Left ventricle myocardium inferior (tissue), 1 donor: ENCODE data around the gene PLPP2. TPM values are rescaled to one million over a fixed set of nuclear protein-coding genes. Genes with fewer than 3 reads are reported as not detected.

Experiments used
- DNase-seq: peaks from one replicate; pipeline ENCODE4 v3.0.0-alpha.2; 2020
- H3K27ac ChIP-seq: fragments of 200-600 bp; replicated peaks from 2 replicates; pipeline ENCODE4 v1.8.0; 2021
- H3K27me3 ChIP-seq: fragments of 200-600 bp; 2 replicates; pipeline ENCODE4 v1.8.0; 2021; ENCODE audit warnings: low read depth
- H3K36me3 ChIP-seq: fragments of 200-600 bp; 2 replicates; pipeline ENCODE4 v1.8.0; 2021
- H3K4me1 ChIP-seq: fragments of 200-600 bp; 2 replicates; pipeline ENCODE4 v1.8.0; 2021
- H3K4me3 ChIP-seq: fragments of 200-600 bp; 2 replicates; pipeline ENCODE4 v1.8.0; 2021; ENCODE audit warnings: mild to moderate bottlenecking, moderate library complexity
- H3K9me3 ChIP-seq: fragments of 200-600 bp; replicated peaks from 2 replicates; pipeline ENCODE4 v1.8.0; 2021
- intact Hi-C: fragments of 100-400 bp; cut with micrococcal nuclease; formaldehyde crosslinking; loops from one replicate; pipeline ENCODE4 v1.11.0; 2022
- total RNA-seq: library from RNA; stranded (reverse); fragmentation: NEBNext Ultra II Directional; extraction: Animal tissue kit (Norgen Biotek cat#: 25700); gene quantifications from one replicate; pipeline ENCODE4 v1.2.1, GENCODE V29; 2021
- TF ChIP-seq, protein P1 (sequence below): fragments of 200-600 bp; IDR thresholded peaks from 2 replicates; pipeline ENCODE4 v1.8.0; 2021; ENCODE audit warnings: antibody characterized with exemption, mild to moderate bottlenecking, borderline replicate concordance
- donor health status: DM: no; HTN: yes; CAD: no; lungs with severe emphysema.

The PLPP2 gene
- total RNA-seq, 1 donor from 2014 or later: not detected

DNA sequence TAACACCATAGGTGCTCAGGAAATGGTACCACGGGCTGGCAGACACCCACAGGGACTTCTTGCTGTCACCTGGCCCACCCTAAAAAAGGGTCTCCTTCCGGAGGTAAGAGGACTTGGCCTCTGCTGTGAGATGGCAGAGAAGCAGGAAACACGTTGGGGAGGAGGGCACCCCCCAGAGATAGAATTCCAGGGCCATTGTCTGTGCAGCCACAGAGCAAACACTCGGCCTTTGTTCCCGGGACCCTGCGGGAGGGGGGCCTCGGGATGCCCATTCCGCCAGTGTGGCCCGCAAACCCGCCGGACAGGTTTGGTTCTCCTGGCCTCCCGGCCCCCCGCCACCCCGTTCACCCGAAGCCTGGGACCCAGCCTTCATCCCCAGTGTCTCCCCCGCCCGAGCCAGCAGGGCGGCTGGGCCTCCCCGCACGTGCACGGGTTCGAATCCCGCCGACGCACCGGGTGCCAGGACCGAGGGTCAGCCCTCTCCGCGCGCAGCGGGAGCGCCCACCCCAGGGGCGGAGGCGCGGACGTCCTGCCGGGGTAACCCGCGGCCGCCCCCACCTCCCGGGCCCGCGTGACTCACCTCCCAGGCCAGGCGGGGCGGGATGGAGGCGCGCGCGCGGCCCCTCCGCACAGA lies 714 bp downstream of the PLPP2 start:
- H3K27me3 ChIP-seq: peaks cover 75% of the 10 kb centered on the region
- no peak for DNase-seq
- no peaks in the 10 kb centered on the region for H3K9me3 ChIP-seq
- H3K27ac ChIP-seq: no peak overlapping the region
- H3K36me3 ChIP-seq: no peaks in the 10 kb centered on the region
- TF ChIP-seq, protein P1, sequence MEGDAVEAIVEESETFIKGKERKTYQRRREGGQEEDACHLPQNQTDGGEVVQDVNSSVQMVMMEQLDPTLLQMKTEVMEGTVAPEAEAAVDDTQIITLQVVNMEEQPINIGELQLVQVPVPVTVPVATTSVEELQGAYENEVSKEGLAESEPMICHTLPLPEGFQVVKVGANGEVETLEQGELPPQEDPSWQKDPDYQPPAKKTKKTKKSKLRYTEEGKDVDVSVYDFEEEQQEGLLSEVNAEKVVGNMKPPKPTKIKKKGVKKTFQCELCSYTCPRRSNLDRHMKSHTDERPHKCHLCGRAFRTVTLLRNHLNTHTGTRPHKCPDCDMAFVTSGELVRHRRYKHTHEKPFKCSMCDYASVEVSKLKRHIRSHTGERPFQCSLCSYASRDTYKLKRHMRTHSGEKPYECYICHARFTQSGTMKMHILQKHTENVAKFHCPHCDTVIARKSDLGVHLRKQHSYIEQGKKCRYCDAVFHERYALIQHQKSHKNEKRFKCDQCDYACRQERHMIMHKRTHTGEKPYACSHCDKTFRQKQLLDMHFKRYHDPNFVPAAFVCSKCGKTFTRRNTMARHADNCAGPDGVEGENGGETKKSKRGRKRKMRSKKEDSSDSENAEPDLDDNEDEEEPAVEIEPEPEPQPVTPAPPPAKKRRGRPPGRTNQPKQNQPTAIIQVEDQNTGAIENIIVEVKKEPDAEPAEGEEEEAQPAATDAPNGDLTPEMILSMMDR: no peak
- H3K4me1 ChIP-seq: peaks cover 34% of the 10 kb centered on the region
- peak overlapping the region; percentile 58 for H3K4me3 ChIP-seq
- intact Hi-C loops: no loop called here

DNA sequence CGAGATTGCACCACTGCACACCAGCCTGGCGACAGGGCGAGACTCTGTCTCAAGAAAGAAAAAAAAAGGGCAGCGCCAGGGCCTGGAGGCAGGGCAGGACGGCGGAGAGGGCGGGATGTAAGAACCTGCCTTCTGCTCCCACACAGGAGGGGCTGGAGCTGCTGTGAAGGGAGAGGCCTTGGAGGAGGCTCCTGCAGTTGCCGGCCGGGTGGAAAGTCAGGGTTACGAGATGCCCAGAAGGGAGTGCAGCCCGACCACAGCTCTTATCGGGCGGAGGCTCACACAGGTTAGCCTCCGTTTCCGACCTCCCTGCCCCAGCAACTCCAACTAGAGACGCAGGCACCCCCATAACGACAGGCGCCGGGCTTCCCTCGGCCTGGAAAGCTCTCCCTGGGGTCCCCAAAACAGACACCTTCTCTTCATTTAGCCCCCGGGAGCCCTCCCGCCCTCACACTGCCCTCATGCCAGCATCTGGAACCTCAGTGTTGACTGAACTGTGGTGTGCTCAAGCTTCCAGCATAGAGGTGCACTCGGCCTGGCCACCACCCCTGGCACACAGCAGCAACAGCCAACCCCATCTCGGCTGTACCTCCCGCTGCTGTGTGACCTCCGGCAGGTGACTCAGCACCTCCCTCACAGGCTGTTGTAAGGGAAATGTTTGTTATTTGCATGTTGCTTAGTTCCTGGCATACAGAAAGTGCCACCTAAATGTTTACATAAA lies 1.4 kb downstream of the PLPP2 start:
- Histone ChIP-seq H3K27me3 (peaks cover 68% of the 10 kb centered on the region), H3K27ac (no peak overlapping the region), H3K4me1 (peaks cover 27% of the 10 kb centered on the region), H3K9me3 (no peaks in the 10 kb centered on the region), H3K36me3 (no peaks in the 10 kb centered on the region), H3K4me3 (no peak overlapping the region)
- TF ChIP-seq, protein P1: no peak
- intact Hi-C loops: no loop called here
- no peak for DNase-seq

DNA sequence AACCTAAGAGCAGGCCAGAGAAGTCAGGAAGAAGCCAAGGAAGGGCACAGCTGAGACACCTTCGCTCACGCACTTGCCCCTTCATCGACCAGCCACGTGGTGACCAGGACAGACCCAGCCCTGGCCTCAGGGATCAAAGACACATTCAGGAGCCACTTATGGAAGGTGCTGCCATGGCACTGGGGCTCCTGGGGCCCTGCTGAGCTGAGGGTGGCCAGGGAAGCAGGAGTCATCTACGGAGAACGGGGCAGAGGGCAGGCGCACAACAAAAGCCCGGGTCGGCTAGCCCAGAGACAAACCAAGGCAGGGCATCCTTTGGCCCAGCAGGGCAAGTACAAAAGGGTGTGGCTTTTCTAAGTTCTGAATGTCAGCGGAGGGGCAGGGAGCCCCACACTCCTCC lies 2.3 kb downstream of the PLPP2 start:
- H3K9me3 ChIP-seq: no peaks in the 10 kb centered on the region
- intact Hi-C loops: no loop called here
- H3K4me1 ChIP-seq: peaks cover 18% of the 10 kb centered on the region
- no peak overlapping the region for H3K27ac ChIP-seq
- no peaks in the 10 kb centered on the region for H3K36me3 ChIP-seq
- DNase-seq: no peak
- TF ChIP-seq, protein P1: no peak
- peaks cover 59% of the 10 kb centered on the region for H3K27me3 ChIP-seq
- no peak overlapping the region for H3K4me3 ChIP-seq

DNA sequence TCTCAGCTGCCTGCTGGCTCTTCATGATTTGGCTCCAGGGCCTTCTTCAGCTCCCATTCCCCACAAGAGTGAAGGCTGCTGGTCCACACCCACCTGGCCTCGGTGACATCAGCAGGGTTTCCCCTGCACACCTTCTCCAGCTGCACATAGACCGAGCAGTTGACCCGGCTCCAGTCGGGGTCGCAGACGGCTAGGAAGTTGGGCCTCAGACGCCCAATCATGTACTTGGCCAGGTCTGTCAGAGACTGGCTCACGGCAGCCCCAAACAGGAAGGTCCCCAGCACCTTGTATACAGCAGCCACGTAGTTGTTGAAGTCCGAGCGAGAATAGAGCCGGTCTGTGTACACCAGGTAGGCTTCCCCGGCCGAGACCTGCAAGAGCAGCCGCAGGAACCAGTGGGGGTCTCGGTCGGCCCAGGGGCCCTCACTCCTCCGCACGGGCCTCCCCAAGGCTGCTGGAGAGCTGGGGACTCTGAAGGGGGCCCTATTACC lies 3.8 kb downstream of the PLPP2 start:
- Histone ChIP-seq H3K27ac (no peak overlapping the region), H3K4me3 (no peak overlapping the region), H3K27me3 (peaks cover 48% of the 10 kb centered on the region), H3K4me1 (peaks cover 17% of the 10 kb centered on the region), H3K9me3 (no peaks in the 10 kb centered on the region), H3K36me3 (no peaks in the 10 kb centered on the region)
- DNase-seq: no peak
- TF ChIP-seq, protein P1: no peak
- intact Hi-C loops: no loop called here

DNA sequence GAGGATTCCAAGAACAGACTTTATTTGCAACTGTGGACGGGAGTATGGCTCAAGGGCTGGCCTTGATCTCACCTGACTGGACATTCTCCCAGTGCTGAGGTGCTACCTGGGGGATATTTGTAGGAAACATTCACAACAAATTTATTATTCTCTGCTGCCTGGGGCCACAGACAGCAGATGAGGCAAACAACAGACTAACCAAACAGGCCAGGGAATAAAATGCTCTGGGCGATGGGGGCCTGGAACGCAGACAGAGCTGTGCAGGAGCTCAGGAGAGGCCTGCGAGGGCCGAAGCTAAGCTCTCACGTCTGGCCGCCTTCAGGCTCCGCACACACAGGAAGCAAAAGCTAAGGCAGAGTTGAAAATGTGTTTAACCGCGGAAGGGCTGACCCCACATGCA lies 7.8 kb downstream of the PLPP2 start:
- DNase-seq: no peak
- intact Hi-C loops: no loop called here
- H3K4me1 ChIP-seq: no peaks in the 10 kb centered on the region
- no peak overlapping the region for H3K4me3 ChIP-seq
- no peaks in the 10 kb centered on the region for H3K36me3 ChIP-seq
- H3K27ac ChIP-seq: no peak overlapping the region
- no peaks in the 10 kb centered on the region for H3K9me3 ChIP-seq
- TF ChIP-seq, protein P1: no peak
- peaks cover 50% of the 10 kb centered on the region for H3K27me3 ChIP-seq
